ENCODE results near the gene ATP5ME.

- TF ChIP-seq CTCF (IDR thresholded peaks at IDR 0.05) = no peak
- TF ChIP-seq POLR2A (IDR thresholded peaks at IDR 0.05) = no peak
These were observed 50.0 kb downstream of the ATP5ME start for GRCh38 chr4:623914-624566.

Measured in right lobe of liver (tissue), 4 donors.